SIG-M5 treated with dmso at 0.1 percent for 504 hours (cell line): ENCODE measurements around the gene OBSCN.

Experiments
- DNase-seq: peaks from one replicate; lab custom pipeline; 2025; ENCODE audit not compliant: unreplicated experiment; lab: John Stamatoyannopoulos, UW

Gene OBSCN

GRCh38 chr1:228285661-228286504 is 78.0 kb downstream of the OBSCN start:
- no peak for DNase-seq

- no peak for DNase-seq
Measured at GRCh38 chr1:228286505-228287417, 78.9 kb downstream of the OBSCN start.

- DNase-seq = no peak
Measured at GRCh38 chr1:228287541-228288425, 79.9 kb downstream of the OBSCN start.

GRCh38 chr1:228288536-228289238 is 80.8 kb downstream of the OBSCN start:
- DNase-seq = no peak

DNA sequence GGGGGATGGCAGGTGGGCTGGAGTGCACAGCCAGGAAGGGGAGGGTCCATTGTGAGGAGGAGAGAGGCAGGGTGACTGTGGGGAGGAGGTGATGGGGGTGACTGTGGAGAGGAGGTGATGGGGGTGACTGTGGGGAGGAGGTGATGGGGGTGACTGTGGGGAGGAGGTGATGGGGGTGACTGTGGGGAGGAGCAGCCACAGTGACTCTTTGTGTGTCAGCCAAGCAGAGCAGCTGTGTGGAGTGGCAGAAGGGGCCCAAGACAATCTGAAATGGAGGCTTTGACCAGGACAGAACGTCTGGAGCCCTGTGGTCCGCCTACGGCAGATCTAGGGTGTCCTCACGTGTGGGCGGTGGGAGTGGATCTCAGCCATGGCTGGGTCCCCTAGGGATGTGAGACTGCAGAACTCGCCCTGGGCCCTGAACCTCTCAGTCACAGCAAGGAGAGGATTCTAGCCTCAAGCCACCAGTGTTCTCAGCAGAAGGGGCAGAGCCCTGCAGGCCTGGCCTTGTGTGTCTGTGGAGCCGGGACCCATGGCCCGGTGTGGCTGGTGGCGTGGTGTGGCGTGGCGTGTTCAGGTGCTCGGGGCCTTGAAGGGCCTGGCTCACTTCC is 81.5 kb downstream of the OBSCN start:
- no peak for DNase-seq

DNA sequence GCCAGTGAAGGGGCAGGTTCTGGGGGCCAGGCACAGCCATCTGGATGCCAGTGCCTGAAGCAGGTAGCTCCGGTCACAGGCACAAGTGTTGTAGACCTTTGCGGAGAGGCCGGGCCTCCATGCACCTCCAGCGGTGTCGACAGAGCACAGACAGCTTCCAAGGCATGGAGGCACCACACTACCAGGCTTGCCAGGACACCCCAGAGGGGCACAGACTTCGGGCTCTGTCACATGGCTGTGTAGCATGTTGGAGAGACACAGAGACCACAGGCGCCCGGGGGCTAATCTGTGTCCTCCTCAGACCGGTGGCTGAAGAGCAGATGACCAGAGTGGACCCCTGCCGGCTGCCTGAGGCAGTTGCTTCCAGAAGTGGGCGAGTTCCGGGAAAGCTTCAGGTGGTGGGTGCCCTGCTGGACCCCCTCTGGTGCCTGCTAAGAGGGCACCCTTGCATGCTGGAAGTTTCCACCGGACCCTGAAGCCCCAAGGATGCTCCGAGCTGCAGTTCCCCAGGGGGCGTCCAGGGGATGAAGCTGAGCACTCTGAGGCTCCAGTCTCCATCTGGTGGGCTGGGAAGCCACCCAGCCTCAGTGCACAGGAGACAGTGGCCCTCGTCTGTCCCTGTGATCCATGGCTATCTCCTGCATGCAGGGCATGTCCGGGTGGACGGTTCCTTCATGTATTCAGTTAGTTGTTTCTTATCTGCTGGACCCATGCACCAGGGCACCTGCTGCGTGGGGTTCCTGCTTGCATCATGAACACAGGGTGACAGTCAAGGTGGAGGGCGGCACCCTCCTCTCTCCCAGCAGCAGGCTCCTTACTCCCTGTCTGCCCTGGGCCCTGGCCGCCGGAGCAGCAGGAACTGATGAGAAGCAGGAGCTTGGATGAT is 82.4 kb downstream of the OBSCN start:
- DNase-seq = no peak

GRCh38 chr1:228291906-228292608 is 84.2 kb downstream of the OBSCN start:
- DNase-seq = no peak

DNA sequence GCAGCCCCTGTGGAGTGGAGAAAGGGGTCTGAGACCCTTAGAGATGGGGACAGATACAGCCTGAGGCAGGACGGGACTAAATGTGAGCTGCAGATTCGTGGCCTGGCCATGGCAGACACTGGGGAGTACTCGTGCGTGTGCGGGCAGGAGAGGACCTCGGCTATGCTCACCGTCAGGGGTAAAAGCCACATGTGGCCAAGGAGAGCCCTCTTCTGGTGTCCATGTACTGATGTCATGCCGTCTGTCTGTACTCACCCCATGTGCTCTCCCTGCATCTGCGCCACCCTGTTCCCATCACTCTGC is 84.7 kb downstream of the OBSCN start:
- DNase-seq = no peak

DNA sequence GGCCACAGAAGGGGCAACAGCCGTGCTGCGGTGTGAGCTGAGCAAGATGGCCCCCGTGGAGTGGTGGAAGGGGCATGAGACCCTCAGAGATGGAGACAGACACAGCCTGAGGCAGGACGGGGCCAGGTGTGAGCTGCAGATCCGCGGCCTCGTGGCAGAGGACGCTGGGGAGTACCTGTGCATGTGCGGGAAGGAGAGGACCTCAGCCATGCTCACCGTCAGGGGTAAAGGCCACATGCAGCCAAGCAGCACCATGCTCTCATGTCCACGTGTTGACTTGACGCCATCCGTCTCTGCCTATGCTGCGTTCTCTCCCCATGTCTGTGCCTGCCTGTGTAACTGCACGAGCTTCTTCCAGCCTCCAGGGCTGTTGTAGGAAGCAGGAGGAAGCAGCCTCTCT is 85.5 kb downstream of the OBSCN start:
- no peak for DNase-seq

GRCh38 chr1:228293816-228294500 is 86.1 kb downstream of the OBSCN start:
- DNase-seq = no peak

GRCh38 chr1:228294717-228295116 is 86.9 kb downstream of the OBSCN start:
- no peak for DNase-seq

- no peak for DNase-seq
Measured at GRCh38 chr1:228295201-228295600, 87.4 kb downstream of the OBSCN start.

DNA sequence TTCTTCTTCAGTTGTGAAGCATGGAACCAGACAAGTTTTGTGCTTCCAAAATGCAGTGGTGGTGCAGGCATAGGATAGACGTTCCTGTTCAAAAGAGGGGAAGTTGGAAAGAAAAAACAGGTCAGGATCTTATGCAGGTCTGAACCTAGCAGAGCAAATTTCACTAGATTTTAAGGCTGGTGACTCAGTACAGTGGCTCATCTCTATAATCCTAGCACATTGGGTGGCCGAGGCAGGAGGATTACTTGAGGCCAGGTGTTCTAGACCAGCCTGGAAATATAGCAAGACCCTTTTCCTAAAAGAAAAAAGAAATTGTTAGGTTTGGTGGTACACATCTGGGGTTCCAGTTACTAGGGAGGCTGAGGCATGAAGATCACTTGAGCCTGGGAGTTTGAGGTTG is 88.1 kb downstream of the OBSCN start:
- no peak for DNase-seq

DNA sequence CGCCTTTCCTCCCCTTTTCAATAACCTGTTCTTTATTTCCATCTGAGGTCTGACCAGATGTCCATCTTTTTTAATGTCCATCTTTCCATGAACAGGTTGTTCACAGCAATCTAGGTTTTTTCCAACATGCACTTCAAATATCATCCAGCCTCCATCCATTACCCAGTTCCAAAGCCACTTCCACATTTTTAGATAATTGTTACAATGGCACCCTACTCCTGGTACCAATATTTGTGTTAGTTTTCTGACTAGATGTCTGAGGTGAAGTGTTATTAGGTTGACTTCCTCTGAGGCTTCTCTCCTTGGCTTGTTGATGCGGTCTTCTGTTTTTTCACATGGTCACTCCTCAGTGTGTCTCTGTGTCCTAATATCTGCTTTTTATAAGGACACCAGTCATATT is 89.4 kb downstream of the OBSCN start:
- no peak for DNase-seq

DNA sequence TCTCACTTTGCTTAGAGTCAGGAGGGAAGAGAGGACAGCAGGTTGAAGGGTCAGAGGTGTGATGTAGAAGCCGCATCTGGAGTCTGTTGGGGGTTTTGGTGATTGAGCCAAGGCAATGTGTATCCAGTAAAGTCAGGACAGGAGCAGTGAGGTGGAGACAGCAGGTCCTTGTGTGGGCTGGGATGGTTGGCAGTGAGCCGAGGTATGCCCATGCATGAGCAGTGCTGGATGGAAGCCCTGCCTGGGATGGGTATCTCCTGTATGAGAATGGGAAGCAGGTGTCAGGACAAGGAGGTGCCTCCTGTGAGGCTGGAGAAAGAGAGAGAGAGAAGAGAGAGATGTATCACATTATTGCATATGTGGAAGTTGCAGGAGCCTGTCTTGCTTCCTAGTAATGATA is 90.0 kb downstream of the OBSCN start:
- no peak for DNase-seq

DNA sequence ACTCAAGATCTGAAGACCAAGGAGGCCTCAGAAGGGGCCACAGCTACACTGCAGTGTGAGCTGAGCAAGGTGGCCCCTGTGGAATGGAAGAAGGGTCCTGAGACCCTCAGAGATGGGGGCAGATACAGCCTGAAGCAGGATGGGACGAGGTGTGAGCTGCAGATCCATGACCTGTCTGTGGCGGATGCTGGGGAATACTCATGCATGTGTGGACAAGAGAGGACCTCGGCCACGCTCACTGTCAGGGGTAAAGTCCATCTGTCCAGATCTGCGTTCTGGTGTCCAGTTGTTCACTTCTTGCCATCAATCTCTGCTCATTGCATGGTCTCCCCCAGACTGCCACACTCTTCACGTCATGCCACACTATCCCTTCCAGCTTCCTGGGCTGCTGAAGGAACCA is 90.6 kb downstream of the OBSCN start:
- no peak for DNase-seq

DNA sequence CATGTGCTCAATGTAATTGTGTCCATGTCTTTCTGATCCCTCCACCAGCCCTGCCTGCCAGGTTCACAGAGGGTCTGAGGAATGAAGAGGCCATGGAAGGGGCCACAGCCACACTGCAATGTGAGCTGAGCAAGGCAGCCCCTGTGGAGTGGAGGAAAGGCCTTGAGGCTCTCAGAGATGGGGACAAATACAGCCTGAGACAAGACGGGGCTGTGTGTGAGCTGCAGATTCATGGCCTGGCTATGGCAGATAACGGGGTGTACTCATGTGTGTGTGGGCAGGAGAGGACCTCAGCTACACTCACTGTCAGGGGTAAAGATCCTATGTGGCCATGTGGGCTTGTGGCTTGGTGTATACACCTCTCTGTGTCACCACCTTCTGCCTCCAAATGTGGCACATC is 91.4 kb downstream of the OBSCN start:
- no peak for DNase-seq

GRCh38 chr1:228299901-228300300 is 92.1 kb downstream of the OBSCN start:
- DNase-seq = no peak
